Smooth muscle cell of bladder (primary cell): Measurements from ENCODE around the gene TPRA1. TPM values are rescaled to one million over a fixed set of nuclear protein-coding genes. Genes with fewer than 3 reads are reported as not detected.

Experiments used
- total RNA-seq: library from RNA; depleted of rRNA; stranded (reverse); fragments of >200 nt; gene quantifications from 2 replicates; pipeline ENCODE4 v1.2.3, GENCODE V29; 2014

Gene TPRA1
- total RNA-seq: 47.4 and 56.5 TPM in 2 replicates

GRCh38 chr3:127590593-127591465 lies at the start of gene TPRA1:
TPRA1 (minus strand) TSS chr3:127590733; CDS start chr3:127580146, 10,587 bp downstream.

GRCh38 chr3:127628788-127629466 lies 38.4 kb upstream of the TPRA1 start, which contains the start of gene PODXL2:
PODXL2 (plus strand) TSS chr3:127629185; CDS start chr3:127629220, 35 bp downstream.

Other genes with a start within 250 kb of the TPRA1 start
- 10.5 and 11.7 TPM in 2 replicates for gene MCM2, start 7.7 kb upstream of the TPRA1 start, total RNA-seq
- 1.00 and 1.0 TPM in 2 replicates for gene PODXL2, start 38.5 kb upstream of the TPRA1 start, total RNA-seq
- 7.0 and 7.1 TPM in 2 replicates for gene ABTB1, start 82.2 kb upstream of the TPRA1 start, total RNA-seq
- gene MGLL, start 231.8 kb upstream of the TPRA1 start, total RNA-seq: 10.1 and 10.9 TPM in 2 replicates